Hematopoietic multipotent progenitor cell treated with erythropoietin and hydrocortisone succinate and interleukin-3 and kit ligand, for 15 days (in vitro differentiated cells): ENCODE data around the gene PPP2R2C.

ENCODE experiments used
- DNase-seq: peaks from one replicate; pipeline ENCODE4 v3.0.0-alpha.2; 2015; ENCODE audit warnings: low spot score

Gene PPP2R2C

DNA sequence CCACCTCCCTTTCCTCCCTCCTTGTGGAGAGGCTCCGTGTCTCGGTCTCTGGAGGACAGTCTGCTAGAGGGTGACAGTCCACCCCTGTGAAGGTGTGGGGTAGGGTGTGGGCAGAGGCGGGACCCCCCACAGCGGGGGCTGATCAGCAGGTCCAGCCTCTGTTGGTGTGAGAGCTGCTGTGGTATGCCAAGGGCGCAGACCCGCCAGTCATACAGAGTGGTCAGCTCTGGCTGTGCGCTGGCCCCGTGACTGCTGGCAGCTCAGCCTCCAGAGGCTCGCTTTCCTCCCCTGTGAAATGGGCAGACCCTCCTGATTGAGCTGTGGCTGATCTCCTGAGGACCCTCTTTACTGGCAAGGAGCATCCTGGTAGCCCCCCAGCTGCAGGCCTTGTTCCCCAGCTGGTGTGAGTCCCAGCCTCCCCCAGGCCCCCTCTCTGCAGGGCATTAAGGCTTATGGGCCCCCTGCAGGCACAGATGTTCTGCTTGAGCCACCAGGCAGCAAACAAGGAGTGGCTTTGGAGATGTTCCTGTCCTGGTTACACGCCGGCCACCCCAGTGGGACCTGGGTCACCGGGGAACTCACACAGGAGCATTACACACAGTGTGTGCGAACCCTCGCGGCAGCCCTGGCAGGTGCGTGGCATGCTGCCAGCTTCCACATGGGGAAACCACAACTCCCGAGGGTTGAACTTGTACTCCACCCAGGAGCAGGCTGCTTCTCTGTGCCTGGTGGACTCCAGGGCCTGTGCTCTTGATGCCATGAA is 76.8 kb downstream of the PPP2R2C start:
- no peak for DNase-seq

DNA sequence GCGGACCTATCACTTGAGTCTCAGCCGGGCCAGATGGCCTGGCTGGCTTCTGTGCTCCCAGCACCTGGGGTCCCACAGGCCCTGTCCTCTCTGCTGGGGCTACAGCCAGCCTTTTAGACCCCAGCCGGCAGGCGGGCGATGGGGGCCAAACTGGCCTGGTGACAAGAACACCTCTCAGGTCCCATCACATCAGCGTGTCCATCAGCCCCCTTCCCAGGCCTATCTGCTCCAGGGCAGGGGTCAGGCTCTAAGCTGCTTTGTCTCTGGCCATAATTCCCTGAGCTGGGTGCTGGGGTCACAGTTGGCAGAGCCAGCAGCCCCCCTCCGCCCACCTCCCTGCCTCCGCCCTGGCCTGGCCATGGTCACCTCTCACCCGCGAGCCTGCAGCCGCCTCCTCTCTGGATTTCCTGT is 77.7 kb downstream of the PPP2R2C start:
- DNase-seq: no peak

DNA sequence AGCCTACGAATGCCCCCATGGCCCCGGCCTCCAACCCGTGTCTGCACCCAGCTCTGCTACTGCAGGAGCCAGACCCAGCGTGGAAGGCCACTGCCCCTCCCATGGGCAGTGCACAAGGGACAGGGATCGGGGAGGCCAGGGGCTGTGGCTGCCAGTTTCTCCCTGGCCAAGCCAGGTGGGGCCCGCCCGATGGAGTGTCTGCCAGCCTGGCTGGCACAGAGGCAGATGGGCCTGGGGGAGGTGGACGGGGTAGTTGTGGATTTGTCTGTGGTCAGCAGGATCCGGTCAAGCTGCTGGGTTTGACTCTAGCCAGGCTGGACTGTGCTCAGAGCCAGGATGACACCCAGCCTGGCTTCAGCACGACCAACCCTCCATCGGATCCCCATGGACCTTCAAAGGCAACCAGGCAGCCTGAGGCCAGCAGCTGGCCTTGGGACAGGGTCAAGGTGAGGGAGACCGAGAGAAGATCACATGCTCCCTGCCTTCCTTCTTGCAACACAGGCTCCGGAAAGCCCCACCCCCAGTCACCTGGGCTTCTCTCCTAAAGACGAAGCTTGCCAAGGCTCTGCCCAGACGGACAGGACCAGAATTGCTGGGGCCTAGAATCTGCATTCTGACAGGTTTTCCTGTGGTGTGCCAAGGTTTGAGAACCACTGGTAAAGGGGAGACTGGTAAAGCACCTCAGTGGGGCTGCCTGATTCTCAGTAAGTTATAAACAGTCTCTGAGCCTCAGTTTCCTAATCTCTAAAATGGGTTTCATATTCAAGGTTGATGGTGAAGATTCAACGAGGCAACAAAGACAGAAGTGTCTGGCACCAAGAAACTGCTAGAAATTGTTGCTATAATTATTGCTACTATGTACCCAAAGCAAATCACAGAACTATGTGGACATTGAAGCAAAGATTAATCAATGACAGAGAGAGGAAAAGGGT is 78.6 kb downstream of the PPP2R2C start:
- DNase-seq: no peak

DNA sequence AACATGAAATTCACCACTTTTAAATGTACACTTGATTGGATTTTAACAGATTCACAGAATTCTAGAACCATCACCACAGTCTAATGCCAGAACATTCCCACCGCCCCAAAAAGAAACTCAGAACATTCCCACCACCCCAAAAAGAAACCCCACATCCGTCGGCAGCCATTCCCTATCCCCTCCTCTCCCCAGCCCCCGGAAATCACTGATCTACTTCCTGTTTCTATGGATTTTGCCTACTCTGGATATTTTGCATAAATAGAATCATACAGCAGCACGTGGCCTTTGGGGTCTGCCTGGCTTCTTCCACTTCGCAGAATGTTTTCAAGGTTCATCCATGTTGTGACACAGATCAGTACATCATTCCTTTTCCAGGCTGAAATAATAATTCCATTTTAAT is 79.3 kb downstream of the PPP2R2C start:
- no peak for DNase-seq

- no peak for DNase-seq
Observed at GRCh38 chr4:6392407-6392806, 80.0 kb downstream of the PPP2R2C start.

- no peak for DNase-seq
Observed at GRCh38 chr4:6391852-6392188, 80.6 kb downstream of the PPP2R2C start.

GRCh38 chr4:6391186-6391851 is 81.1 kb downstream of the PPP2R2C start:
- DNase-seq: no peak

- DNase-seq: no peak
Observed at GRCh38 chr4:6390356-6390755, 82.1 kb downstream of the PPP2R2C start.

DNA sequence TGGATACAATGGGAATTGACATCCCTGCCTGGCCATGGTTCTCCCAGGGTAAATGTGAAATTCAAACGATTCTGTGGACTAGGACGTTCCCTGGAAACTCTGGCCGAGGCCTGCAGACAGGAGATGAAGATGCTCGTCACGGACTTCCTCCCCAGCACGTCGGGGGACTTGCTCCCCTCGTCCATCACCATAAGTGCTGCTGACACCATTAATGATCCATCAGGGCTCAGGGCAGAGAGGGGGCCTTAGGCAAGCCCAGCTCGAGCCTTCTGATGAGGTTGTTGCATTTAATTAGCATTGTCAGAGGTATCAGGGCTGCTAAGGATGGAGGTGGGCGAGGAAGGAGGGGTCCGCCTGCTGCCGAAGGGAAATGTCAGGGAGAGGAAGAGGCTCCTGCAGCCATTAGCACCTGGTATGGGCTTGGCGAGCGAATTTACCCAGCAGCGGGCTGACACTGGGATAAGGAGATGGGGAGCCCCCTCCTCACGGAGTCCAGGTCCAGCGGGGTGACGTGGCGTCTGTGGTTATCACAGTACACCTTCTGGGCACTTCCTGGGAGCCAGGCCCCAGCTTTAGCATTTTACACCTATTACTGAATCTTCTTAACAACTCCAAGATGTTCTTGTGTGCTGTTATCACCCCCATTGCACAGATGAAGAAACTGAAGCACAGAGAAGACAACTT is 83.1 kb downstream of the PPP2R2C start:
- DNase-seq: no peak

- DNase-seq: no peak
Observed at GRCh38 chr4:6388713-6389112, 83.7 kb downstream of the PPP2R2C start.

GRCh38 chr4:6387946-6388345 is 84.5 kb downstream of the PPP2R2C start:
- no peak for DNase-seq

DNA sequence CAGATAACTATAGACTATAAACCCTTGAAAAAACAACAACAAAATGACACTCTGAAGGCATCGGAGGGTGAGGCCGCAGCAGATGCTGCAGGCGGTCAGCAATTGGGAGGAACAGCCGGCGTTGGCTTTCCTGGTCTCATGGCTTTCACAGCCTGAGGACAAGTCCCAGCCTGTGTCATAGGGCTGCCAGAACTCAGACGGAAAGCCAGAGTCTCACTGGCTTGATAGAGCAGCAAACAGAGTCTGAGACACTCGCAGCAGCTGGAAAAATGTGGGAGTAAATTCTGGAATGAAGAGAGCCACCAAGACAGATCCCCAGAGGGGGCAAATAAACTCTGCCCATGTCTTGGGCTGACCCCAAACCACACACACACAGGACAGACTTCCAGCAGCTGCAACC is 86.3 kb downstream of the PPP2R2C start:
- no peak for DNase-seq

- no peak for DNase-seq
Observed at GRCh38 chr4:6385288-6385687, 87.1 kb downstream of the PPP2R2C start.

- DNase-seq: no peak
Observed at GRCh38 chr4:6384541-6384940, 87.9 kb downstream of the PPP2R2C start.

- DNase-seq: no peak
Observed at GRCh38 chr4:6383929-6384328, 88.5 kb downstream of the PPP2R2C start.

DNA sequence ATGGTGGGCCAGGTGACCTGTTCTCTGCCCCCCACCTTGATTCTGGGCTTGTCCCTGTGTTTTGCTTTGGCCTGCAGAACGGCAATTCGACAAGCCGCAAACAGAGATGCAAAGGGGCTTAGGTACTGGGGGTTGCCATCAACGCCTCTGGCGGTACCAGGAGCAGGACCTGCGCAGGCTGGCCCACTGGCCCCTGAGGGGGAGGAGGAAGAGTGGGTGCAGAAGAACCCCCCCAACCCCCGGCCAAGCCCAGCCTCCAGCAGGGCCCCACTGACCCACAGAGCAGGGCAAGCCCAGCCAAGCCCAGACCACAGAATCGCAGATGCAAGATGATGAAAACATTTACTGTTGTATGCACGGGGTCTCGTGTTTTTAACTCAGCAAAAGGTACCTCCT is 89.4 kb downstream of the PPP2R2C start:
- DNase-seq: no peak

DNA sequence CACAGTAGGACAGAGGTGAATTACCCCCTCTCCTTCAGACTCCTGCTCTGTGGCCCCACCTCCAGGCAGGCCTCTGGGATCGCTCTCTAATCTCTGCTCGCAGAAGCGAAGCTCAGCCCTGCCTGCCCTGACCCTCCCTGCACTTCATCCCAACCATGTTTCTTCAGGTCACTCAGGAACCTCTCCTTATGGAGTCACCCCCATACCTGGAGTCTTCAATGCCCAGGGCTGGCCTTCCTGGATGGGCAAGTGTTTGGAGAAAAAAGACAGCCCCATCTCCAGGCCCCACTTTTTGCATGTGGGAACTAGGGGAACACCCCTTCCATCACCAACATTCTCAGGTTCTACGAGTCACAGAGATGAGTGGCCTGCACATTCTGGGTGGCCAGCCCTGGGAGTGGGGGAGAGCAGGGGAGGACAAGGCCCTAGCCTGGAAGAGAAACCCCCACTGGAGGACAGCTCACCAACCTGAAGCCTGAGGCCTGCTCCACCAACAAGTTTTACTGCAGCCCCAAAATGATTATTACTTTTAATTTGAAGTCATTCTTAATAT is 90.8 kb downstream of the PPP2R2C start:
- no peak for DNase-seq

DNA sequence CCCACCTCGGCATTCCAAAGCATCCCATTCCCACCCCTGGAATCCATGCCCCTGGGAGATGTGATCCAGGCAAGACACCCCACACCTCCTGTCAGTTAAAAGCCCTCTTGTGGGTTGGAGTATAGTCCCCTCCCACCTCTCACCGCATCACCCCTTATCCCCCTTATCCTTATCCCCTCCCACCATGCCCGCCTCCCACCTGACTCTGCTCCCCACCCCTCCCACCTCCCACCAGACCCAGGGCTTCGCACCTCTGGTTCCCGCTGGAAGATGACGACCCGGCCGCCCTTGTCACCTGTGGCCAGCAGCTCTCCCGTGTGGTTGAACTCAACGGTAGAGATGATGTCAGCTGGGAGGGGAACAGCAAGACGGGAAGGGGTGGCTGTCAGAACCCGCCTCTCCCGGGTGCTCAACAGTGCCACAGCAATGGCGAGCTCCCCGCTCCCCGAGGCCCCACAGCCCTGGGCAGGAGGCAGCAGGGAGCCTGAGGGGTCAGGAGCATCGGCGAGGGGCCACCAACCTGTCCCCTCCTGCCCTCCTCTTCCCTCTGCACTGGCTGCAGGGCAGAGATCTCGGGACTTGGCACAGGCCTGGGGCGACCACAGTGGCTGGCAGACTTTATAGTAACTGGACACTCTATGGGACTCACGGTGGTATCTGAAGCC is 91.5 kb downstream of the PPP2R2C start:
- no peak for DNase-seq

GRCh38 chr4:6379767-6380745 is 92.4 kb downstream of the PPP2R2C start:
- DNase-seq: no peak
